ENCODE data around the gene CLMN. TPM values are rescaled to one million over a fixed set of nuclear protein-coding genes. Genes with fewer than 3 reads are reported as not detected.

The CLMN gene, protein sequence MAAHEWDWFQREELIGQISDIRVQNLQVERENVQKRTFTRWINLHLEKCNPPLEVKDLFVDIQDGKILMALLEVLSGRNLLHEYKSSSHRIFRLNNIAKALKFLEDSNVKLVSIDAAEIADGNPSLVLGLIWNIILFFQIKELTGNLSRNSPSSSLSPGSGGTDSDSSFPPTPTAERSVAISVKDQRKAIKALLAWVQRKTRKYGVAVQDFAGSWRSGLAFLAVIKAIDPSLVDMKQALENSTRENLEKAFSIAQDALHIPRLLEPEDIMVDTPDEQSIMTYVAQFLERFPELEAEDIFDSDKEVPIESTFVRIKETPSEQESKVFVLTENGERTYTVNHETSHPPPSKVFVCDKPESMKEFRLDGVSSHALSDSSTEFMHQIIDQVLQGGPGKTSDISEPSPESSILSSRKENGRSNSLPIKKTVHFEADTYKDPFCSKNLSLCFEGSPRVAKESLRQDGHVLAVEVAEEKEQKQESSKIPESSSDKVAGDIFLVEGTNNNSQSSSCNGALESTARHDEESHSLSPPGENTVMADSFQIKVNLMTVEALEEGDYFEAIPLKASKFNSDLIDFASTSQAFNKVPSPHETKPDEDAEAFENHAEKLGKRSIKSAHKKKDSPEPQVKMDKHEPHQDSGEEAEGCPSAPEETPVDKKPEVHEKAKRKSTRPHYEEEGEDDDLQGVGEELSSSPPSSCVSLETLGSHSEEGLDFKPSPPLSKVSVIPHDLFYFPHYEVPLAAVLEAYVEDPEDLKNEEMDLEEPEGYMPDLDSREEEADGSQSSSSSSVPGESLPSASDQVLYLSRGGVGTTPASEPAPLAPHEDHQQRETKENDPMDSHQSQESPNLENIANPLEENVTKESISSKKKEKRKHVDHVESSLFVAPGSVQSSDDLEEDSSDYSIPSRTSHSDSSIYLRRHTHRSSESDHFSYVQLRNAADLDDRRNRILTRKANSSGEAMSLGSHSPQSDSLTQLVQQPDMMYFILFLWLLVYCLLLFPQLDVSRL
- total RNA-seq (10 to 100 TPM; 12.8 to 42.9 (median 30.1) TPM), polyA plus RNA-seq (1 to 10 TPM; 5.3 to 8.7 (median 6.2) TPM)
- long read RNA-seq, donor 1, full-length matches to known transcripts, result 1 of 1 reads
- long read RNA-seq, donor 1, partial matches to known transcripts, result 0 of 1 reads
- long read RNA-seq, donor 1, other reads (novel, unspliced or antisense), result 0 of 1 reads
- long read RNA-seq, donor 2, result 0 reads
- long read RNA-seq, donor 3, result 0 reads
- long read RNA-seq, donor 4, result 0 reads
- long read RNA-seq, donor 5, result 0 reads
- long read RNA-seq, donor 6, full-length matches to known transcripts, result 1 of 12 reads
- long read RNA-seq, donor 6, partial matches to known transcripts, result 11 of 12 reads
- long read RNA-seq, donor 6, other reads (novel, unspliced or antisense), result 0 of 12 reads
- long read RNA-seq, donor 7, result 0 reads
- long read RNA-seq, donor 8, result 0 reads
- long read RNA-seq, donor 9, result 0 reads
- long read RNA-seq, donor 10, result 0 reads

DNA sequence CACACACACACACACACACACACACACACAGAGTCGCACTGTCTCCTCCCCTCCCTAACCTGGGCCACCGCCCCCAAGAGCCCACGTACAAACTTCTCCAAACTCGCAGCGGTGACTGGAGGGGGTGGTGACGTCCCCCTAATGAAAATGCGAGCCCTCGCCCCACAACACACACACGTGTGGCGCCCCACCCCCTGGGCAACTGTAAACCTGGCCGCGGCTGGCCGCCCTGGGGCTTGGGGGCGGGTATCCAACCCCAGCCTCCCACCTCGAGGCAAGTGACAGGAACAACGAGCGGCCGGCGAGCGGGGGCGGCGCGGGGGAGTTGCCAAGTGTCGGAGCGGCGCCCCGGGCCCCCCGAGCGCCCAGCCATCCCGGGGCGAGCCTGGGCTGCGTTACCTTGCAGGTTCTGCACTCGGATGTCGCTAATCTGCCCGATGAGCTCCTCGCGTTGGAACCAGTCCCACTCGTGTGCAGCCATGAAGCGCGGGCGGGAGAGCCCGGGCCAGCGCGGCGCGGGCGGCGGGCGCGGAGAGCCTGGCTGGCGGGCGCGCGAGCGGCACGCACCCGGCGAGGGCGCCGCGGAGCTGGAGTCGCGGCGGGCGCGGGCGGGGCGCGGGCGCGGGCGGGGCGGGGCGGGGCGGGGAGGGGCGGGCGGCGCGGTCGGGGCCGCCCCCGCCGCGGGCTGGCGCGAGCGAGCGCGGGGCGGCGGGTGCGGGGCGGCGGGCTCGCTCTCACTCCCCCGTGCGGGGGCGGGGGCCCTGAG, at the start of gene CLMN:
Gene CLMN, minus strand, starts transcription at position 597 of the 766 bp plus-strand sequence. Its CDS starts 116 bp downstream, at position 481.
- H3K36me3 ChIP-seq, result no peaks in the 10 kb centered on the region
- peak within 1 kb of the TSS; percentile 82 to 91 (median 88) for H3K27ac ChIP-seq
- peak within 1 kb of the TSS; percentile 76 to 94 (median 83) for H3K4me3 ChIP-seq
- peak; percentile 53 to 82 for DNase-seq
- 0 to 1% (median 0%) methylated on average over 2 to 84 of the region's 98 CpGs for WGBS, 5 donors
- H3K4me1 ChIP-seq, result peaks cover 18 to 63% (median 27%) of the 10 kb centered on the region in 4 donors
- peaks cover 0 to 9% (median 0%) of the 10 kb centered on the region in 3 donors for H3K27me3 ChIP-seq
- intact Hi-C loops (cut with DNase I; ENCODE audit: low total_unique reads), result no loop called here
- H3K9me3 ChIP-seq, result no peaks in the 10 kb centered on the region
- TF ChIP-seq, protein P1, sequence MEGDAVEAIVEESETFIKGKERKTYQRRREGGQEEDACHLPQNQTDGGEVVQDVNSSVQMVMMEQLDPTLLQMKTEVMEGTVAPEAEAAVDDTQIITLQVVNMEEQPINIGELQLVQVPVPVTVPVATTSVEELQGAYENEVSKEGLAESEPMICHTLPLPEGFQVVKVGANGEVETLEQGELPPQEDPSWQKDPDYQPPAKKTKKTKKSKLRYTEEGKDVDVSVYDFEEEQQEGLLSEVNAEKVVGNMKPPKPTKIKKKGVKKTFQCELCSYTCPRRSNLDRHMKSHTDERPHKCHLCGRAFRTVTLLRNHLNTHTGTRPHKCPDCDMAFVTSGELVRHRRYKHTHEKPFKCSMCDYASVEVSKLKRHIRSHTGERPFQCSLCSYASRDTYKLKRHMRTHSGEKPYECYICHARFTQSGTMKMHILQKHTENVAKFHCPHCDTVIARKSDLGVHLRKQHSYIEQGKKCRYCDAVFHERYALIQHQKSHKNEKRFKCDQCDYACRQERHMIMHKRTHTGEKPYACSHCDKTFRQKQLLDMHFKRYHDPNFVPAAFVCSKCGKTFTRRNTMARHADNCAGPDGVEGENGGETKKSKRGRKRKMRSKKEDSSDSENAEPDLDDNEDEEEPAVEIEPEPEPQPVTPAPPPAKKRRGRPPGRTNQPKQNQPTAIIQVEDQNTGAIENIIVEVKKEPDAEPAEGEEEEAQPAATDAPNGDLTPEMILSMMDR (IDR thresholded peaks at IDR 0.05), result no peak
- TF ChIP-seq EP300 (IDR thresholded peaks at IDR 0.05) (no peak), POLR2AphosphoS5 (IDR thresholded peaks at IDR 0.05) (no peak), POLR2A (IDR thresholded peaks at IDR 0.05) (no peak)

DNA sequence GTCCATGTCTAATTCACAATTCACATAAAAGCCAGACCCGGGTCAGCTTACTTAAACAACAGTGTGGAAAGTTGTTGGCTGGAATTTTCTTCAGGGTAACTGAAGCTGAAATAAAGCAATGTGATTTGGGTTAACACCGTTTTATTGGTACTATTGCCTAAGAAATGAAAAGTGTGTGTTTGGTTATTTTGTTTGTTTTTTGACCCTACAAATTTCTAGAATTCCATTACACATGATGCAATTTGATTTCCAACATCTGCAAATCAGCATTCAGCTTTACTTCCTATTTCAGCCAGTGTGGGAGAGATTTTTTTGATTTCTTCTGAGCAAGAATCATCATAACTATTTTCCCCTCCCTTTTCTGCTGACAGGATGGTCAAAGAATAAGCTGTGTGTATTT, 45.7 kb upstream of the CLMN start:
- TF ChIP-seq EP300 (IDR thresholded peaks at IDR 0.05) (no peak), POLR2AphosphoS5 (IDR thresholded peaks at IDR 0.05) (no peak), POLR2A (IDR thresholded peaks at IDR 0.05) (no peak)
- TF ChIP-seq, protein P1 (IDR thresholded peaks at IDR 0.05), result no peak
- intact Hi-C loops (cut with DNase I; ENCODE audit: low total_unique reads), result no loop called here
- peaks cover 7 to 15% (median 13%) of the 10 kb centered on the region in 4 donors for H3K4me1 ChIP-seq
- peak in 1 of 2 donors; percentile 22 for DNase-seq
- H3K9me3 ChIP-seq, result no peaks in the 10 kb centered on the region
- H3K27ac ChIP-seq, result no peak overlapping the region
- no peaks in the 10 kb centered on the region for H3K36me3 ChIP-seq
- H3K4me3 ChIP-seq, result no peak overlapping the region
- peaks cover 0 to 35% (median 0%) of the 10 kb centered on the region in 3 donors for H3K27me3 ChIP-seq
- WGBS, 5 donors, result 59 to 79% (median 75%) methylated on average over 2 of the region's 2 CpGs

DNA sequence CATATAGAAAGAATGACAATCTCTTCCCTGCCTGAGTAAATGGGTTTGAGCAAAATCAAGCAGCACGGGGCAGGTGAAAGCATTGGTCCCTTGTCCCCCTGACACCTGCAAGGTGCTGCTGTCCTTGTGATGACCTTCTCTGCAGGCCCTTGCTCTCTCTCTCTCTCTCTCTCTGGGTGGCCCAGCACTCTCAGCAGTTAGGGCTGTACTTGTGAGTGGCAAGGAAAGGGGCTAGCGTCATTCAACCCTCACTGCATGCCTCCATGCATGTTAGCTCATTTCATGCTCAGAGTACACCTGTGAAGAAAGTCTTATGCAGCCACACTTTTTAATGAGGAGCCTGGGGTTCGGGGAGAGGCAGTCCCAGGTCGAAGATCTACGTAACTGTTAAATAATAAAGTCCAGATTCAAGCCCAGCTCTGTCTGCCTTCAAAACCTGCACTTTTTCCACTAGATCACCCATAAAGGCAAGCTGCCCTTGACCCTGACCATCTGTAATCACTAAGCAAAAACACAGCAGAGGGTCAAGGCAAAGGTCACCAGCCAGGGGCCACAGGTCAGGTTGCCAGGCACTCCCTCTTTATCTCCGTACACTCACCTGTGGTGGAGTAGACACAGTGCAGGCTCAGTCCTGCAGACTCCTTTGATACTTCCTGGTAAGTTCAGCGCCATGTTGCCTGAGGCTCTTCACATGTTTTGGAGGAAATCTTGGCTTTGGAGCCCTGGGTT, 44.9 kb upstream of the CLMN start:
- no peaks in the 10 kb centered on the region for H3K9me3 ChIP-seq
- peaks cover 7 to 18% (median 16%) of the 10 kb centered on the region in 4 donors for H3K4me1 ChIP-seq
- 74 to 86% (median 82%) methylated on average over 7 of the region's 7 CpGs for WGBS, 5 donors
- no peak overlapping the region for H3K27ac ChIP-seq
- no peak for DNase-seq
- H3K4me3 ChIP-seq, result no peak overlapping the region
- TF ChIP-seq POLR2A (IDR thresholded peaks at IDR 0.05) (no peak), POLR2AphosphoS5 (IDR thresholded peaks at IDR 0.05) (no peak), EP300 (IDR thresholded peaks at IDR 0.05) (no peak)
- TF ChIP-seq, protein P1 (IDR thresholded peaks at IDR 0.05), result no peak
- H3K36me3 ChIP-seq, result no peaks in the 10 kb centered on the region
- H3K27me3 ChIP-seq, result peaks cover 0 to 40% (median 5%) of the 10 kb centered on the region in 3 donors
- intact Hi-C loops (cut with DNase I; ENCODE audit: low total_unique reads), result no loop called here
